DOHH2 (cell line): ENCODE results near the gene GFPT2.

ENCODE experiments used
- EZH2phosphoT487 ChIP-seq: fragments of 200-600 bp; sonication (generic); IDR thresholded peaks from 2 replicates; pipeline ENCODE4 v1.6.1; 2017; ENCODE audit warnings: borderline replicate concordance, mild to moderate bottlenecking, antibody characterized with exemption, low read length, moderate library complexity, mixed read lengths
- TF ChIP-seq, protein P1 (sequence below): fragments of 200-600 bp; sonication (generic); IDR thresholded peaks from one replicate; pipeline ENCODE4 v1.5.1; 2014; ENCODE audit warnings: antibody characterized with exemption, mild to moderate bottlenecking, low read depth, low read length; ENCODE audit not compliant: poor library complexity, severe bottlenecking

DNA sequence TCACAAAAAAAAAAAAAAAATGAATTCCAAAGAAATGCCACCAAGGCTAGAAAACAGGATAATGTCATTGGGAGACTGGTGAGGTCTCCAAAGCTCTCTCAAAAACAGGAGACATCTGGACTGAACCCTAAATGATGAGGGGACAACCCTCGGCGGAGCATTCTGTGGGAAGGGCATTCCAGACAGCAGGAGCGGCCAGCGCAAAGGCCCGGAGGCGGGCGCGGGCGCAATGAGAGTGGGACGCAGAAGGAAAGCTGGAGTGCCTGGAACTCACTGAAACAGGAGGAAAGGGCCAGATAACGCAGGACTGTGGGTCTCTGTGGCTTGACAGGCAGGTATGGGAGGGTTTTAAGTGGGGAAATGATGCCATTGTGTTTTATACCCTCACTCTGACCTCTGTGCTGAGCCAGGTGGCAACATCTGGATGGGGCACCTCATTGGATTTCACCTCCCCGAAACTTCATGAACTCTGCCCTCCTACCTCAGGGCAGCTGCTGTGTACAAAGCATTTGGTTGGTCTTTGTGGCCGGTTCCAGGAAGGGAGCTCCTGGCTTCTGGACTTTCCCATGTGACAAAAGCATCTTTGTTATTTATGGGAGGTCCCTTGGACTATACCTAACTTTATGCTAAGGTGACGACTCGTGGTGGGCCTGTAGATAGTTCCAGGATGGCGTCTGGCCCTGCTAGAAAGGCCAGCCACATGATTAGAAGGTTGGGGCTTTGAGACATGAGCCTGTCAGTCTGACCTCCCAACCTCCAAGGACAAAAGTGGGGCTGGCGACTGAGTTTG lies 49.7 kb downstream of the GFPT2 start:
- TF ChIP-seq, protein P1, sequence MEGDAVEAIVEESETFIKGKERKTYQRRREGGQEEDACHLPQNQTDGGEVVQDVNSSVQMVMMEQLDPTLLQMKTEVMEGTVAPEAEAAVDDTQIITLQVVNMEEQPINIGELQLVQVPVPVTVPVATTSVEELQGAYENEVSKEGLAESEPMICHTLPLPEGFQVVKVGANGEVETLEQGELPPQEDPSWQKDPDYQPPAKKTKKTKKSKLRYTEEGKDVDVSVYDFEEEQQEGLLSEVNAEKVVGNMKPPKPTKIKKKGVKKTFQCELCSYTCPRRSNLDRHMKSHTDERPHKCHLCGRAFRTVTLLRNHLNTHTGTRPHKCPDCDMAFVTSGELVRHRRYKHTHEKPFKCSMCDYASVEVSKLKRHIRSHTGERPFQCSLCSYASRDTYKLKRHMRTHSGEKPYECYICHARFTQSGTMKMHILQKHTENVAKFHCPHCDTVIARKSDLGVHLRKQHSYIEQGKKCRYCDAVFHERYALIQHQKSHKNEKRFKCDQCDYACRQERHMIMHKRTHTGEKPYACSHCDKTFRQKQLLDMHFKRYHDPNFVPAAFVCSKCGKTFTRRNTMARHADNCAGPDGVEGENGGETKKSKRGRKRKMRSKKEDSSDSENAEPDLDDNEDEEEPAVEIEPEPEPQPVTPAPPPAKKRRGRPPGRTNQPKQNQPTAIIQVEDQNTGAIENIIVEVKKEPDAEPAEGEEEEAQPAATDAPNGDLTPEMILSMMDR = no peak
- no peak for TF ChIP-seq EZH2phosphoT487
